Pancreas (tissue), 10 donors: Measurements from ENCODE around the gene KLRK1. TPM values are rescaled to one million over a fixed set of nuclear protein-coding genes. Genes with fewer than 3 reads are reported as not detected.

ENCODE experiments used
- ATAC-seq, 4 donors: fragments of 200-7000 bp; cut with Tn5 transposase; one replicate each; pipeline versions ENCODE4 v1.8.0 to v1.9.1; 2020; ENCODE audit warnings: mild to moderate bottlenecking in 4 of 4, moderate library complexity in 4 of 4
- DNase-seq, 6 donors: peaks; one replicate each; pipeline ENCODE4 v3.0.0-alpha.2; 2020
- FAIRE-seq: peaks from 2 replicates; lab custom pipeline; 2012; peaks lifted over from hg19 to GRCh38; lab: Jason Lieb, UNC
- H3K27ac ChIP-seq, 4 donors: fragments of 200-600 bp; sonication (generic); 1 replicate in 3 of 4; 2 replicates in 1 of 4; pipeline versions ENCODE4 v1.5.0 to v1.8.0; 2020
- H3K27me3 ChIP-seq, 4 donors: fragments of 200-600 bp; one replicate each; pipeline ENCODE4 v1.8.0; 2021
- H3K36me3 ChIP-seq, 3 donors: fragments of 200-600 bp; sonication (generic) in 1 of 3; one replicate each; pipeline versions ENCODE4 v1.5.0 to v1.8.0; 2020 to 2021
- H3K4me1 ChIP-seq, 3 donors: fragments of 200-600 bp; one replicate each; pipeline ENCODE4 v1.8.0; 2021
- H3K4me3 ChIP-seq, 4 donors: fragments of 200-600 bp; sonication (generic) in 2 of 4; one replicate each; pipeline versions ENCODE4 v1.5.0 to v1.8.0; 2020 to 2021
- H3K9me3 ChIP-seq, 4 donors: fragments of 200-600 bp; one replicate each; pipeline ENCODE4 v1.8.0; 2021
- CTCF ChIP-seq, 4 donors: fragments of 200-600 bp; sonication (generic) in 3 of 4; IDR thresholded peaks; one replicate each; pipeline versions ENCODE4 v1.5.0 to v1.8.0; 2021; ENCODE audit warnings: antibody characterized with exemption in 4 of 4
- whole genome bisulfite sequencing, 2 donors: extraction: QIAGEN DNeasy Blood & Tissue Kit; methylation state at CpG; one replicate each; pipeline ENCODE4 v1.1.7; 2013; 5-methylcytosine and 5-hydroxymethylcytosine counted together
- intact Hi-C, 3 donors: fragments of 100-400 bp; cut with DNase I; formaldehyde crosslinking; loops; one replicate each; pipeline versions ENCODE4 v1.11.1 to v1.14.2; 2022
- polyA plus RNA-seq, 2 donors: library from polyadenylated mRNA; stranded (reverse); fragments of 200-250 nt; gene quantifications; one replicate each; pipeline ENCODE4 v1.2.3, GENCODE V29; 2013
- total RNA-seq, 6 donors: library from RNA; stranded (reverse); fragmentation: NEBNext Ultra II Directional in 4 of 6; extraction: Animal tissue kit (Norgen Biotek cat#: 25700) in 4 of 6; gene quantifications; one replicate each; pipeline versions ENCODE4 v1.2.1 to v1.2.4, GENCODE V29; 2021 to 2023
- donor health status: healthy with polysubstance abuse.
- donor health status: DM: no; HTN: no; CAD: no; lungs with moderate emphysema.
- donor health status: DM: no; HTN: no; CAD: no.
- donor health status: control.
- donor health status: control.
- donor health status: Bipolar disorder and iron deficiency.
- donor health status: DM: yes; HTN: yes; CAD: no.
- donor health status: DM: no; HTN: no; CAD: no.
- donor health status: DM: no; HTN: no; CAD: no.
- donor health status: DM: yes; HTN: yes; CAD: no.

KLRK1 gene
- total and polyA plus RNA-seq, 8 donors, result 0.32 to 1.1 (median 0.69) TPM; not detected in 1

- WGBS, 2 donors, result 17 to 21% methylated on average over 19 of the region's 19 CpGs
- no peaks in the 10 kb centered on the region for H3K9me3 ChIP-seq
- no peaks in the 10 kb centered on the region for H3K27me3 ChIP-seq
- peak overlapping the region; percentile 56 to 98 (median 86) for H3K27ac ChIP-seq
- no peaks in the 10 kb centered on the region for H3K36me3 ChIP-seq
- no peak for TF ChIP-seq CTCF (IDR thresholded peaks at IDR 0.05)
- peak overlapping the region; percentile 18 to 60 (median 33) for H3K4me3 ChIP-seq
- intact Hi-C loops, result no loop called here
- FAIRE-seq (no peak), ATAC-seq (peak; percentile 53 to 79 (median 64)), DNase-seq (peak in 3 of 6 donors; percentile 33 to 66 (median 51))
- H3K4me1 ChIP-seq, result peaks cover 14 to 31% (median 18%) of the 10 kb centered on the region in 3 donors
Observed at GRCh38 chr12:10363914-10364814, 25.7 kb downstream of the KLRK1 start.

- WGBS, 2 donors, result 58 to 67% methylated on average over 5 of the region's 5 CpGs
- Histone ChIP-seq H3K27ac (peak overlapping the region; percentile 56 to 98 (median 86)), H3K4me3 (peak overlapping the region in 2 of 4 donors; percentile 39 to 60), H3K4me1 (peaks cover 14 to 31% (median 18%) of the 10 kb centered on the region in 3 donors), H3K27me3 (no peaks in the 10 kb centered on the region), H3K9me3 (no peaks in the 10 kb centered on the region), H3K36me3 (no peaks in the 10 kb centered on the region)
- no peak for FAIRE-seq
- intact Hi-C loops, result no loop called here
- no peak for DNase-seq
- ATAC-seq, result no peak
- no peak for TF ChIP-seq CTCF (IDR thresholded peaks at IDR 0.05)
Observed at GRCh38 chr12:10363658-10363913, 26.3 kb downstream of the KLRK1 start.

GRCh38 chr12:10362828-10363657, 26.8 kb downstream of the KLRK1 start:
- DNase-seq (no peak), ATAC-seq (no peak), FAIRE-seq (no peak)
- no peak for TF ChIP-seq CTCF (IDR thresholded peaks at IDR 0.05)
- Histone ChIP-seq H3K27ac (peak overlapping the region; percentile 23 to 98 (median 86)), H3K36me3 (no peaks in the 10 kb centered on the region), H3K4me1 (peaks cover 14 to 31% (median 18%) of the 10 kb centered on the region in 3 donors), H3K4me3 (peak overlapping the region in 2 of 4 donors; percentile 5 to 60), H3K9me3 (no peaks in the 10 kb centered on the region), H3K27me3 (no peaks in the 10 kb centered on the region)
- intact Hi-C loops, result no loop called here
- WGBS, 2 donors, result 61 to 67% methylated on average over 9 of the region's 9 CpGs

GRCh38 chr12:10362325-10362724, 27.5 kb downstream of the KLRK1 start:
- intact Hi-C loops, result no loop called here
- Histone ChIP-seq H3K27ac (peak overlapping the region; percentile 23 to 98 (median 86)), H3K4me1 (peaks cover 14 to 31% (median 18%) of the 10 kb centered on the region in 3 donors), H3K27me3 (no peaks in the 10 kb centered on the region), H3K36me3 (no peaks in the 10 kb centered on the region), H3K4me3 (no peak overlapping the region), H3K9me3 (no peaks in the 10 kb centered on the region)
- no peak for DNase-seq
- ATAC-seq, result no peak
- FAIRE-seq, result no peak
- TF ChIP-seq CTCF (IDR thresholded peaks at IDR 0.05), result no peak
- 51 to 54% methylated on average over 3 of the region's 3 CpGs for WGBS, 2 donors
